Activated CD4-positive, alpha-beta T cell treated with anti-CD3 and anti-CD28 coated beads, Interleukin-2, amount 10 ng/mL, durations not matched to agents 24 days and 14 days (primary cell): ENCODE data around the gene ZNF747. TPM values are rescaled to one million over a fixed set of nuclear protein-coding genes. Genes with fewer than 3 reads are reported as not detected.

Experiments used
- DNase-seq: peaks from one replicate; pipeline ENCODE4 v3.0.0; 2022
- H3K27ac Mint-ChIP-seq: one replicate; pipeline ENCODE4 v1.8.0; 2022; ENCODE audit warnings: mild to moderate bottlenecking, mixed read lengths
- H3K27me3 Mint-ChIP-seq: one replicate; pipeline ENCODE4 v1.8.0; 2022; ENCODE audit warnings: mixed read lengths
- H3K36me3 Mint-ChIP-seq: one replicate; pipeline ENCODE4 v1.8.0; 2022; ENCODE audit warnings: low read depth, mild to moderate bottlenecking, mixed read lengths
- H3K4me1 Mint-ChIP-seq: one replicate; pipeline ENCODE4 v1.8.0; 2021; ENCODE audit warnings: mixed read lengths
- H3K4me3 Mint-ChIP-seq: one replicate; pipeline ENCODE4 v1.8.0; 2022; ENCODE audit warnings: mild to moderate bottlenecking, moderate library complexity, mixed read lengths
- H3K9me3 Mint-ChIP-seq: one replicate; pipeline ENCODE4 v1.8.0; 2021; ENCODE audit warnings: mixed read lengths
- intact Hi-C: fragments of 100-400 bp; cut with micrococcal nuclease; formaldehyde crosslinking; loops from one replicate; pipeline ENCODE4 v1.15.1; 2023
- total RNA-seq: library from RNA; stranded (reverse); gene quantifications from 2 replicates; pipeline ENCODE4 v1.2.3, GENCODE V29; 2022

Gene ZNF747
- total RNA-seq, 1 donor from 2014 or later, result 10.5 TPM

- Mint-ChIP-seq H3K4me1 (peaks cover 39% of the 10 kb centered on the region), H3K27me3 (no peaks in the 10 kb centered on the region), H3K27ac (peak overlapping the region; percentile 3), H3K4me3 (no peak overlapping the region), H3K9me3 (no peaks in the 10 kb centered on the region), H3K36me3 (no peaks in the 10 kb centered on the region)
- no peak for DNase-seq
- intact Hi-C loops, result loop anchor here (5.0 kb wide), 1 partner anchor 94 kb away; the partner anchor contains the start of gene ITGAL
Measured at GRCh38 chr16:30565984-30566383, 31.3 kb upstream of the ZNF747 start.

- no peak for DNase-seq
- peaks cover 37% of the 10 kb centered on the region for H3K4me1 Mint-ChIP-seq
- H3K36me3 Mint-ChIP-seq, result no peaks in the 10 kb centered on the region
- no peak overlapping the region for H3K4me3 Mint-ChIP-seq
- H3K27ac Mint-ChIP-seq, result no peak overlapping the region
- intact Hi-C loops, result loop anchor here (5.0 kb wide), 1 partner anchor 93 kb away; the partner anchor contains the start of gene ITGAL
- H3K9me3 Mint-ChIP-seq, result no peaks in the 10 kb centered on the region
- H3K27me3 Mint-ChIP-seq, result no peaks in the 10 kb centered on the region
Measured at GRCh38 chr16:30565526-30565925, 30.9 kb upstream of the ZNF747 start.

- no peak for DNase-seq
- Mint-ChIP-seq H3K36me3 (peaks cover 2% of the 10 kb centered on the region), H3K4me1 (peaks cover 32% of the 10 kb centered on the region), H3K9me3 (no peaks in the 10 kb centered on the region), H3K4me3 (peak overlapping the region; percentile 85), H3K27me3 (no peaks in the 10 kb centered on the region), H3K27ac (peak overlapping the region; percentile 90)
- intact Hi-C loops, result no loop called here
Measured at GRCh38 chr16:30562021-30562420, 27.4 kb upstream of the ZNF747 start.

GRCh38 chr16:30561089-30561816 is 26.6 kb upstream of the ZNF747 start:
- DNase-seq, result peak; percentile 78
- intact Hi-C loops, result no loop called here
- Mint-ChIP-seq H3K27me3 (no peaks in the 10 kb centered on the region), H3K36me3 (peaks cover 4% of the 10 kb centered on the region), H3K27ac (peak overlapping the region; percentile 90), H3K4me1 (peaks cover 27% of the 10 kb centered on the region), H3K4me3 (peak overlapping the region; percentile 85), H3K9me3 (no peaks in the 10 kb centered on the region)

- H3K27ac Mint-ChIP-seq, result peak overlapping the region; percentile 79
- H3K27me3 Mint-ChIP-seq, result no peaks in the 10 kb centered on the region
- H3K9me3 Mint-ChIP-seq, result no peaks in the 10 kb centered on the region
- peaks cover 7% of the 10 kb centered on the region for H3K36me3 Mint-ChIP-seq
- DNase-seq, result no peak
- intact Hi-C loops, result no loop called here
- H3K4me1 Mint-ChIP-seq, result peaks cover 27% of the 10 kb centered on the region
- peak overlapping the region; percentile 45 for H3K4me3 Mint-ChIP-seq
Measured at GRCh38 chr16:30559690-30560089, 25.0 kb upstream of the ZNF747 start.

GRCh38 chr16:30558789-30559377 is 24.2 kb upstream of the ZNF747 start:
- Mint-ChIP-seq H3K36me3 (peaks cover 14% of the 10 kb centered on the region), H3K4me3 (peak overlapping the region; percentile 91), H3K27ac (peak overlapping the region; percentile 91), H3K4me1 (peaks cover 34% of the 10 kb centered on the region), H3K9me3 (no peaks in the 10 kb centered on the region), H3K27me3 (no peaks in the 10 kb centered on the region)
- intact Hi-C loops, result loop anchor here (1.0 kb wide), 4 partner anchors 12 to 99 kb away; partner anchors contain the start of genes FBRS, ZNF688 and ZNF785
- DNase-seq, result no peak

- Mint-ChIP-seq H3K4me3 (peak within 1 kb of the TSS; percentile 91), H3K27ac (peak within 1 kb of the TSS; percentile 91), H3K9me3 (no peaks in the 10 kb centered on the region), H3K4me1 (peaks cover 41% of the 10 kb centered on the region), H3K27me3 (no peaks in the 10 kb centered on the region), H3K36me3 (peaks cover 20% of the 10 kb centered on the region)
- intact Hi-C loops, result loop anchor here (1.0 kb wide), 4 partner anchors 13 to 100 kb away; partner anchors contain the start of genes FBRS, ZNF688 and ZNF785
- peak; percentile 99 for DNase-seq
Measured at GRCh38 chr16:30557957-30558788, 23.5 kb upstream of the ZNF747 start, which contains the start of gene ZNF764. Gene ZNF764, minus strand, starts transcription at chr16:30558374. Its CDS starts 192 bp downstream, at chr16:30558182.

- Mint-ChIP-seq H3K4me1 (peaks cover 46% of the 10 kb centered on the region), H3K27me3 (no peaks in the 10 kb centered on the region), H3K4me3 (peak overlapping the region; percentile 91), H3K9me3 (no peaks in the 10 kb centered on the region), H3K36me3 (peaks cover 24% of the 10 kb centered on the region), H3K27ac (peak overlapping the region; percentile 91)
- no peak for DNase-seq
- intact Hi-C loops, result no loop called here
Measured at GRCh38 chr16:30557707-30557956, 23.0 kb upstream of the ZNF747 start.

- no peaks in the 10 kb centered on the region for H3K9me3 Mint-ChIP-seq
- intact Hi-C loops, result no loop called here
- H3K36me3 Mint-ChIP-seq, result peaks cover 30% of the 10 kb centered on the region
- H3K4me1 Mint-ChIP-seq, result peaks cover 55% of the 10 kb centered on the region
- peak overlapping the region; percentile 91 for H3K4me3 Mint-ChIP-seq
- DNase-seq, result no peak
- H3K27ac Mint-ChIP-seq, result peak overlapping the region; percentile 69
- H3K27me3 Mint-ChIP-seq, result no peaks in the 10 kb centered on the region
Measured at GRCh38 chr16:30556125-30556473, 21.4 kb upstream of the ZNF747 start.

- Mint-ChIP-seq H3K36me3 (peaks cover 30% of the 10 kb centered on the region), H3K27me3 (no peaks in the 10 kb centered on the region), H3K27ac (peak overlapping the region; percentile 69), H3K4me3 (peak overlapping the region; percentile 91), H3K4me1 (peaks cover 56% of the 10 kb centered on the region), H3K9me3 (no peaks in the 10 kb centered on the region)
- intact Hi-C loops, result no loop called here
- no peak for DNase-seq
Measured at GRCh38 chr16:30555315-30556124, 20.9 kb upstream of the ZNF747 start.

- DNase-seq, result no peak
- no peaks in the 10 kb centered on the region for H3K9me3 Mint-ChIP-seq
- H3K27ac Mint-ChIP-seq, result no peak overlapping the region
- peaks cover 56% of the 10 kb centered on the region for H3K4me1 Mint-ChIP-seq
- H3K27me3 Mint-ChIP-seq, result no peaks in the 10 kb centered on the region
- H3K36me3 Mint-ChIP-seq, result peaks cover 30% of the 10 kb centered on the region
- intact Hi-C loops, result no loop called here
- H3K4me3 Mint-ChIP-seq, result no peak overlapping the region
Measured at GRCh38 chr16:30554557-30555314, 20.1 kb upstream of the ZNF747 start.

- H3K27me3 Mint-ChIP-seq, result no peaks in the 10 kb centered on the region
- peaks cover 30% of the 10 kb centered on the region for H3K36me3 Mint-ChIP-seq
- H3K4me3 Mint-ChIP-seq, result peak overlapping the region; percentile 46
- no peaks in the 10 kb centered on the region for H3K9me3 Mint-ChIP-seq
- peak overlapping the region; percentile 92 for H3K27ac Mint-ChIP-seq
- intact Hi-C loops, result no loop called here
- DNase-seq, result no peak
- peaks cover 51% of the 10 kb centered on the region for H3K4me1 Mint-ChIP-seq
Measured at GRCh38 chr16:30553393-30553899, 18.8 kb upstream of the ZNF747 start.
